IMR-90 (cell line): ENCODE data around the gene GDPD5. TPM values are rescaled to one million over a fixed set of nuclear protein-coding genes. Genes with fewer than 3 reads are reported as not detected.

Experiments used
- ATAC-seq: fragments of 200-7000 bp; cut with Tn5 transposase; 2 replicates; pipeline ENCODE4 v1.9.1; 2020; ENCODE audit warnings: low read depth, mild to moderate bottlenecking, moderate library complexity
- BruUV-seq: library from RNA; stranded (reverse); fragments of 400-500 nt; replicated peaks from 2 replicates; lab custom pipeline; 2021; lab: Mats Ljungman, UMichigan
- CTCF ChIA-PET: fragments of 300-600 bp; formaldehyde crosslinking; extraction: SDS; loops from one replicate; lab custom pipeline; 2021; ENCODE audit warnings: antibody characterized with exemption; lab: Yijun Ruan, JAX
- POLR2A ChIA-PET: fragments of 300-600 bp; sonication (Branson Sonifier 250); formaldehyde crosslinking; loops from one replicate; lab custom pipeline; 2022; ENCODE audit warnings: antibody characterized with exemption; ENCODE audit not compliant: unreplicated experiment; lab: Charles Lee
- DNase-seq: peaks from one replicate; pipeline ENCODE4 v3.0.0; 2013
- H2AFZ ChIP-seq: replicated peaks from 2 replicates; pipeline ENCODE3; 2013; ENCODE audit warnings: low read length, mild to moderate bottlenecking; ENCODE audit not compliant: poor library complexity
- H2AK5ac ChIP-seq: 2 replicates; pipeline ENCODE4 v1.6.1; 2013; ENCODE audit warnings: low read depth, low read length, inconsistent platforms
- H2AK9ac ChIP-seq: replicated peaks from 2 replicates; pipeline ENCODE3; 2013; ENCODE audit warnings: mild to moderate bottlenecking, low read depth, low read length, moderate library complexity; ENCODE audit not compliant: poor library complexity
- H2BK120ac ChIP-seq: 2 replicates; pipeline ENCODE4 v1.6.1; 2013; ENCODE audit warnings: low read depth, low read length, inconsistent platforms
- H2BK15ac ChIP-seq: 3 replicates; pipeline ENCODE4 v1.6.1; 2013; ENCODE audit warnings: low read depth, low read length, inconsistent platforms
- H2BK20ac ChIP-seq: 2 replicates; pipeline ENCODE4 v1.6.1; 2013; ENCODE audit warnings: low read depth, mild to moderate bottlenecking, inconsistent platforms, low read length, moderate library complexity
- H2BK5ac ChIP-seq: 2 replicates; pipeline ENCODE4 v1.6.1; 2013; ENCODE audit warnings: mild to moderate bottlenecking, low read depth, low read length, inconsistent platforms; ENCODE audit not compliant: poor library complexity, severe bottlenecking
- H3K14ac ChIP-seq: replicated peaks from 2 replicates; pipeline ENCODE4 v1.6.1; 2013; ENCODE audit warnings: low read depth, low read length, inconsistent platforms
- H3K18ac ChIP-seq: 2 replicates; pipeline ENCODE4 v1.6.1; 2013; ENCODE audit warnings: low read depth, low read length, control low read depth
- H3K23ac ChIP-seq: 2 replicates; pipeline ENCODE4 v1.6.1; 2013; ENCODE audit warnings: low read depth, low read length, inconsistent platforms
- H3K27ac ChIP-seq: 2 replicates; pipeline ENCODE4 v1.5.1; 2013; ENCODE audit warnings: mild to moderate bottlenecking, control low read depth, low read length; ENCODE audit not compliant: insufficient read depth
- H3K27me3 ChIP-seq: 2 replicates; pipeline ENCODE4 v1.6.1; 2013; ENCODE audit warnings: low read length; ENCODE audit not compliant: control insufficient read depth, insufficient read depth
- H3K36me3 ChIP-seq: 2 replicates; pipeline ENCODE4 v1.6.1; 2013; ENCODE audit warnings: low read length, mixed read lengths; ENCODE audit not compliant: control insufficient read depth, insufficient read depth
- H3K4ac ChIP-seq: 2 replicates; pipeline ENCODE4 v1.6.1; 2013; ENCODE audit warnings: low read depth, low read length, inconsistent platforms
- H3K4me1 ChIP-seq: 2 replicates; pipeline ENCODE4 v1.6.1; 2013; ENCODE audit warnings: low read length, mixed read lengths; ENCODE audit not compliant: control insufficient read depth, insufficient read depth
- H3K4me2 ChIP-seq: 2 replicates; pipeline ENCODE4 v1.6.1; 2013; ENCODE audit warnings: low read depth, mild to moderate bottlenecking, control low read depth, low read length, moderate library complexity
- H3K4me3 ChIP-seq: 2 replicates; pipeline ENCODE4 v1.5.1; 2013; ENCODE audit warnings: low read depth, mild to moderate bottlenecking, control low read depth, low read length, moderate library complexity; ENCODE audit not compliant: insufficient read depth
- H3K56ac ChIP-seq: 2 replicates; pipeline ENCODE4 v1.6.1; 2013; ENCODE audit warnings: low read length, inconsistent platforms; ENCODE audit not compliant: insufficient read depth; ENCODE audit errors: extremely low read depth
- H3K79me1 ChIP-seq, 2 experiments: 2 replicates each; pipeline ENCODE4 v1.6.1; 2013; ENCODE audit warnings: low read length in 2 of 2, inconsistent platforms in 1 of 2, low read depth in 1 of 2
- H3K9ac ChIP-seq: 2 replicates; pipeline ENCODE4 v1.6.1; 2013; ENCODE audit warnings: low read depth, low read length, control low read depth
- H3K9me1 ChIP-seq: 2 replicates; pipeline ENCODE4 v1.6.1; 2013; ENCODE audit warnings: low read length, inconsistent platforms; ENCODE audit not compliant: insufficient read depth
- H3K9me3 ChIP-seq: 2 replicates; pipeline ENCODE4 v1.6.1; 2013; ENCODE audit warnings: low read length; ENCODE audit not compliant: control insufficient read depth, insufficient read depth
- H4K20me1 ChIP-seq: 2 replicates; pipeline ENCODE4 v1.6.1; 2013; ENCODE audit warnings: low read length, inconsistent platforms; ENCODE audit not compliant: insufficient read depth
- H4K5ac ChIP-seq: 2 replicates; pipeline ENCODE4 v1.6.1; 2013; ENCODE audit warnings: mild to moderate bottlenecking, low read depth, low read length, control low read depth
- H4K8ac ChIP-seq, 2 experiments: 2 replicates each; pipeline ENCODE4 v1.6.1; 2013; ENCODE audit warnings: low read depth in 2 of 2, low read length in 2 of 2, control low read depth in 1 of 2, inconsistent platforms in 1 of 2
- H4K91ac ChIP-seq: 2 replicates; pipeline ENCODE4 v1.6.1; 2013; ENCODE audit warnings: low read depth, low read length, inconsistent platforms; ENCODE audit not compliant: insufficient read depth
- BHLHE40 ChIP-seq: fragments of 150-350 bp; IDR thresholded peaks from 2 replicates; pipeline ENCODE4 v1.6.1; 2016; ENCODE audit warnings: mild to moderate bottlenecking, low read depth, low read length
- CEBPB ChIP-seq: IDR thresholded peaks from 2 replicates; pipeline ENCODE4 v1.6.1; 2012; ENCODE audit warnings: low read depth, low read length, improper control_type of control experiment
- CHD1 ChIP-seq: IDR thresholded peaks from 2 replicates; pipeline ENCODE4 v1.6.1; 2012; ENCODE audit warnings: low read depth, low read length, improper control_type of control experiment
- FOS ChIP-seq: fragments of 150-350 bp; IDR thresholded peaks from 2 replicates; pipeline ENCODE4 v1.6.1; 2016; ENCODE audit warnings: low read depth, low read length
- MAFK ChIP-seq: IDR thresholded peaks from 2 replicates; pipeline ENCODE4 v1.6.1; 2012; ENCODE audit warnings: low read depth, low read length, improper control_type of control experiment
- MAZ ChIP-seq: IDR thresholded peaks from 2 replicates; pipeline ENCODE4 v1.6.1; 2012; ENCODE audit warnings: low read depth, mild to moderate bottlenecking, low read length, improper control_type of control experiment, moderate library complexity, borderline replicate concordance
- NFE2L2 ChIP-seq: fragments of 150-350 bp; IDR thresholded peaks from 2 replicates; pipeline ENCODE4 v1.6.1; 2016; ENCODE audit warnings: low read depth, mild to moderate bottlenecking, low read length
- POLR2A ChIP-seq: IDR thresholded peaks from 2 replicates; pipeline ENCODE4 v1.6.1; 2012; ENCODE audit warnings: mild to moderate bottlenecking, low read depth, low read length
- RAD21 ChIP-seq: IDR thresholded peaks from 2 replicates; pipeline ENCODE4 v1.6.1; 2012; ENCODE audit warnings: low read length, improper control_type of control experiment
- RCOR1 ChIP-seq: IDR thresholded peaks from 2 replicates; pipeline ENCODE4 v1.6.1; 2012; ENCODE audit warnings: mild to moderate bottlenecking, low read length, improper control_type of control experiment; ENCODE audit not compliant: insufficient replicate concordance
- RFX5 ChIP-seq: IDR thresholded peaks from 2 replicates; pipeline ENCODE4 v1.8.0; 2012; ENCODE audit warnings: low read depth, mild to moderate bottlenecking, low read length, moderate library complexity
- WGBS, 2 experiments: methylation state at CpG; one replicate each; pipeline versions ENCODE4 v1.1.5 to v1.1.7; 2013; ENCODE audit warnings: missing lambda C conversion rate in 2 of 2; ENCODE audit not compliant: insufficient read length in 1 of 2; ENCODE audit errors: extremely low coverage in 2 of 2; 5-methylcytosine and 5-hydroxymethylcytosine counted together
- dilution Hi-C: fragments of 300-500 bp; cut with HindIII; formaldehyde crosslinking; loops from one replicate; pipeline ENCODE4 v1.14.3; 2018; ENCODE audit warnings: low sequenced_read_pairs; ENCODE audit not compliant: unreplicated experiment
- in situ Hi-C: fragments of 300-500 bp; cut with MboI; formaldehyde crosslinking; loops from 3 replicates; pipeline ENCODE4 v1.14.3; 2019; ENCODE audit warnings: low sequenced_read_pairs, inconsistent platforms, mixed read lengths
- intact Hi-C: fragments of 100-400 bp; cut with micrococcal nuclease; formaldehyde crosslinking; loops from 2 replicates; pipeline ENCODE4 v1.10.0; 2022
- polyA plus RNA-seq, 3 experiments: library from polyadenylated mRNA; depleted of rRNA; stranded (reverse); fragments of >200 nt; gene quantifications; 2 replicates each; pipeline ENCODE4 v1.2.3, GENCODE V29; 2012; ENCODE audit warnings: low replicate concordance in 1 of 3
- total RNA-seq: library from RNA; depleted of rRNA; stranded (reverse); fragments of >200 nt; gene quantifications from 2 replicates; pipeline ENCODE4 v1.2.3, GENCODE V29; 2012
- TF ChIP-seq, protein P1 (sequence below): fragments of 150-350 bp; IDR thresholded peaks from 2 replicates; pipeline ENCODE4 v1.6.1; 2016; ENCODE audit warnings: low read depth, mild to moderate bottlenecking, low read length, moderate library complexity, borderline replicate concordance
- TF ChIP-seq, protein P2 (sequence below): conservative IDR thresholded peaks from 2 replicates; pipeline ENCODE4 v1.5.1; 2012; ENCODE audit warnings: mild to moderate bottlenecking, low read depth, low read length, improper control_type of control experiment

GDPD5 gene
- total and polyA plus RNA-seq, 2 of the 4 experiments (the other 2 are of a cell fraction): 2.0 to 7.9 TPM

DNA sequence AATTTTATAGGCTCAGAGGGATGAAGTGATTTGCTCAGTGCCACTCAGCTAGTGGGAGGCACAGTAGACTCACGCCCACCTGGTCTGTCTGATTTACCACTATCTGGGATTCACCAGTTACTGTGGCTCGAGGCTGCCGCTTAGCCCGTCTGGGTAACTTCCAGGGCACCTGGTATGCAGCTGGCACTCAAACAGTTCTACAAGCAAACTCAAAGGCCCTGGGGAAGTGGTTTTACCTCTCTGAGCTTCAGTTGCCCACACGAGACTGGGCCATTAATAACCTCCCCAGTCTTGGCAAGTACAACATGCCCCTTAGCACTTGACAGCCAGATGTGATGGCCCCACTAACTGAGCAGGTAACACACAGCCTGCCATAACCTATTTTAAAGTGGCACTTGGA lies 2.6 kb downstream of the GDPD5 start:
- DNase-seq (no peak), ATAC-seq (no peak)
- Histone ChIP-seq H2BK120ac (no peak overlapping the region), H4K20me1 (peaks cover 3% of the 10 kb centered on the region; the same call in 1 of the 2 replicates), H2AK9ac (no peak overlapping the region), H3K4me3 (no peak overlapping the region), H3K27me3 (peaks cover 5% of the 10 kb centered on the region; the same call in 1 of the 2 replicates), H3K9ac (no peak overlapping the region), H3K56ac (no peak overlapping the region), H2BK20ac (no peak overlapping the region), H3K4me1 (no peaks in the 10 kb centered on the region; the same call in 1 of the 2 replicates), H2AFZ (no peak overlapping the region), H2AK5ac (no peak overlapping the region), H3K27ac (no peak overlapping the region), H3K4me2 (no peak overlapping the region), H3K9me3 (no peaks in the 10 kb centered on the region), H4K8ac (no peak overlapping the region), H3K23ac (no peak overlapping the region), H3K14ac (no peak overlapping the region), H2BK5ac (no peak overlapping the region), H3K18ac (no peak overlapping the region), H3K36me3 (no peaks in the 10 kb centered on the region), H3K9me1 (0 out of 2 replicates have a peak, but pooled peaks cover 4% of the 10 kb centered on the region), H4K5ac (no peak overlapping the region), H2BK15ac (no peak overlapping the region), H3K79me1 (peaks cover 0 to 4% of the 10 kb centered on the region in 2 experiments; a peak in 3 of 4 replicates), H3K4ac (no peak overlapping the region), H4K91ac (no peak overlapping the region)
- BruUV-seq: no TSS peak
- intact Hi-C loops: no loop called here
- no peak for TF ChIP-seq RAD21
- TF ChIP-seq RFX5: no peak
- TF ChIP-seq MAZ: no peak
- no peak for TF ChIP-seq CHD1
- TF ChIP-seq, protein P1, sequence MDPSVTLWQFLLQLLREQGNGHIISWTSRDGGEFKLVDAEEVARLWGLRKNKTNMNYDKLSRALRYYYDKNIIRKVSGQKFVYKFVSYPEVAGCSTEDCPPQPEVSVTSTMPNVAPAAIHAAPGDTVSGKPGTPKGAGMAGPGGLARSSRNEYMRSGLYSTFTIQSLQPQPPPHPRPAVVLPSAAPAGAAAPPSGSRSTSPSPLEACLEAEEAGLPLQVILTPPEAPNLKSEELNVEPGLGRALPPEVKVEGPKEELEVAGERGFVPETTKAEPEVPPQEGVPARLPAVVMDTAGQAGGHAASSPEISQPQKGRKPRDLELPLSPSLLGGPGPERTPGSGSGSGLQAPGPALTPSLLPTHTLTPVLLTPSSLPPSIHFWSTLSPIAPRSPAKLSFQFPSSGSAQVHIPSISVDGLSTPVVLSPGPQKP: no peak
- no peak for TF ChIP-seq MAFK
- TF ChIP-seq FOS: no peak
- TF ChIP-seq NFE2L2: no peak
- TF ChIP-seq, protein P2, sequence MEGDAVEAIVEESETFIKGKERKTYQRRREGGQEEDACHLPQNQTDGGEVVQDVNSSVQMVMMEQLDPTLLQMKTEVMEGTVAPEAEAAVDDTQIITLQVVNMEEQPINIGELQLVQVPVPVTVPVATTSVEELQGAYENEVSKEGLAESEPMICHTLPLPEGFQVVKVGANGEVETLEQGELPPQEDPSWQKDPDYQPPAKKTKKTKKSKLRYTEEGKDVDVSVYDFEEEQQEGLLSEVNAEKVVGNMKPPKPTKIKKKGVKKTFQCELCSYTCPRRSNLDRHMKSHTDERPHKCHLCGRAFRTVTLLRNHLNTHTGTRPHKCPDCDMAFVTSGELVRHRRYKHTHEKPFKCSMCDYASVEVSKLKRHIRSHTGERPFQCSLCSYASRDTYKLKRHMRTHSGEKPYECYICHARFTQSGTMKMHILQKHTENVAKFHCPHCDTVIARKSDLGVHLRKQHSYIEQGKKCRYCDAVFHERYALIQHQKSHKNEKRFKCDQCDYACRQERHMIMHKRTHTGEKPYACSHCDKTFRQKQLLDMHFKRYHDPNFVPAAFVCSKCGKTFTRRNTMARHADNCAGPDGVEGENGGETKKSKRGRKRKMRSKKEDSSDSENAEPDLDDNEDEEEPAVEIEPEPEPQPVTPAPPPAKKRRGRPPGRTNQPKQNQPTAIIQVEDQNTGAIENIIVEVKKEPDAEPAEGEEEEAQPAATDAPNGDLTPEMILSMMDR: no peak
- TF ChIP-seq RCOR1: no peak
- no peak for TF ChIP-seq BHLHE40
- no peak for TF ChIP-seq CEBPB
- no peak for TF ChIP-seq POLR2A
- in situ Hi-C loops: no loop called here
- WGBS, 2 experiments: 95% methylated on average over 3 of the region's 5 CpGs; no CpG with 5 or more reads in 1 of the 2 experiments
- CTCF ChIA-PET: interaction anchor here (1.0 kb wide), 1 partner anchor 78 kb away, joined by 3 read pairs; no protein-coding TSS in a partner anchor
- POLR2A ChIA-PET: no interaction called here
- dilution Hi-C loops: no loop called here
